Body of pancreas (tissue), 4 donors: ENCODE measurements around the gene DNAJC13. TPM values are rescaled to one million over a fixed set of nuclear protein-coding genes. Genes with fewer than 3 reads are reported as not detected.
"Not testable (repeated sequence)": the region's sequence is repeated elsewhere in the genome, so short reads cannot be mapped to it uniquely, and the experiment has no call there.

ENCODE experiments used
- ATAC-seq: fragments of 150-250 bp; one replicate; pipeline ENCODE4 v1.9.1; 2016
- DNase-seq, 4 donors: peaks; one replicate each; pipeline ENCODE4 v3.0.0-alpha.2; 2019
- H3K27ac ChIP-seq, 4 donors: fragments of 200-600 bp; sonication (generic); 1 replicate in 3 of 4; 2 replicates in 1 of 4; pipeline versions ENCODE4 v1.5.1 to v1.6.1; 2016 to 2019; ENCODE audit warnings: mild to moderate bottlenecking in 1 of 4, mixed read lengths in 1 of 4, moderate library complexity in 1 of 4
- H3K27me3 ChIP-seq, 2 donors: fragments of 200-600 bp; sonication (generic); one replicate each; pipeline ENCODE4 v1.6.0; 2016; ENCODE audit warnings: mild to moderate bottlenecking in 1 of 2
- H3K36me3 ChIP-seq, 2 donors: fragments of 200-600 bp; sonication (generic); replicated peaks in 1 of 2; 2 replicates each; pipeline ENCODE4 v1.5.1; 2016; ENCODE audit warnings: low read depth in 2 of 2; ENCODE audit not compliant: insufficient read depth in 1 of 2
- H3K4me1 ChIP-seq: fragments of 200-600 bp; sonication (generic); one replicate; pipeline ENCODE4 v1.6.0; 2016
- H3K4me3 ChIP-seq, 2 donors: fragments of 200-600 bp; sonication (generic); 1 replicate in 1 of 2; 2 replicates in 1 of 2; pipeline ENCODE4 v1.5.1; 2016 to 2019
- H3K9me3 ChIP-seq, 3 donors: fragments of 200-600 bp; sonication (generic); 1 replicate in 2 of 3; 2 replicates in 1 of 3; pipeline ENCODE4 v1.5.1; 2016
- POLR2A ChIP-seq, 3 donors: fragments of 450-650 bp; IDR thresholded peaks; one replicate each; pipeline ENCODE4 v1.6.1; 2016; ENCODE audit warnings: antibody characterized with exemption in 3 of 3, mild to moderate bottlenecking in 2 of 3
- WGBS, 2 donors: methylation state at CpG; one replicate each; pipeline ENCODE4 v1.1.5; 2017; 5-methylcytosine and 5-hydroxymethylcytosine counted together
- intact Hi-C: fragments of 100-400 bp; cut with DNase I; formaldehyde crosslinking; loops from one replicate; pipeline ENCODE4 v1.15.1; 2023
- total RNA-seq, 2 donors: library from RNA; depleted of rRNA; stranded (reverse); fragments of >200 nt; gene quantifications; one replicate each; pipeline ENCODE4 v1.1.0, GENCODE V29; 2016
- TF ChIP-seq, protein P1 (sequence below), 7 experiments: fragments of 450-650 bp in 4 of 7; fragments of 200-600 bp in 3 of 7; sonication (generic) in 3 of 7; IDR thresholded peaks; one replicate each; pipeline ENCODE4 v1.5.1; 2016 to 2019; ENCODE audit warnings: antibody characterized with exemption in 7 of 7

The DNAJC13 gene
- total RNA-seq, 2 donors from 2014 or later, result 21.5 to 36.9 TPM

DNA sequence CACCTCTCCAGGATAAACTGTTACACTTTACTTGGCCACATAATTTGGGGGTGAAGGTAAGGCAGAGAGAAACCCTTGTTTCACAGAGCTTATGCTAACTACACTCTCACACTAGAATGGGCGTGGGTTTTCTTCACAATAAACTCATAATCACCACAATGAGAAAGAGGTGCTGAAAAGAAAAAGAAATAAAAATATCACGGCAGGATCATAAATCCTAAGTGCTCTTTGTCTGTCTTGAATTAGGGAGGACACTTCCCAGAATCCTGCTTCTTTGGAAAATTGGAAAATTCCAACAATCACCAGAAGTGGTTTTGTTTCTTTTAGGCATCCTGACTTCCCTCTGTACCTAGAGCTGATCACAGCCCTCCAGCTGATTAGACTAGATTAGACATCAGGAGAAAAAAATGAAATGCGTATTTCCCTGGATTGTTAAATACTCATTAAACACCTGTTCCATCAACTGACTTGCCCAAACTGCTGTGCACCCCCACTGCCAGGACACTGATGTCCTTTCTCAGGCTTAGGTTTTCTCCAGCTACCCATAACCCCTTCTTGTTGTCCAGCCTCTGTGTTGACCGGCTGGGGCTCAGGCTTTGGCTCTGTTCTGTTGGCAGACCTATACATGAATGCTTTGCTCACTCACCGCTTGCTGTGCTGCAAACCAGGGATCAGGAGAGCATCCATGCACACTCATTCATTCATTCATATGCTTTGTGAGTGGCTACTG is 138.2 kb downstream of the DNAJC13 start:
- H3K4me3 ChIP-seq, result no peak overlapping the region
- ATAC-seq, result peak; percentile 63
- H3K27me3 ChIP-seq, result no peaks in the 10 kb centered on the region
- intact Hi-C loops, result no loop called here
- no peaks in the 10 kb centered on the region for H3K36me3 ChIP-seq
- H3K4me1 ChIP-seq, result peaks cover 73% of the 10 kb centered on the region
- TF ChIP-seq, protein P1, sequence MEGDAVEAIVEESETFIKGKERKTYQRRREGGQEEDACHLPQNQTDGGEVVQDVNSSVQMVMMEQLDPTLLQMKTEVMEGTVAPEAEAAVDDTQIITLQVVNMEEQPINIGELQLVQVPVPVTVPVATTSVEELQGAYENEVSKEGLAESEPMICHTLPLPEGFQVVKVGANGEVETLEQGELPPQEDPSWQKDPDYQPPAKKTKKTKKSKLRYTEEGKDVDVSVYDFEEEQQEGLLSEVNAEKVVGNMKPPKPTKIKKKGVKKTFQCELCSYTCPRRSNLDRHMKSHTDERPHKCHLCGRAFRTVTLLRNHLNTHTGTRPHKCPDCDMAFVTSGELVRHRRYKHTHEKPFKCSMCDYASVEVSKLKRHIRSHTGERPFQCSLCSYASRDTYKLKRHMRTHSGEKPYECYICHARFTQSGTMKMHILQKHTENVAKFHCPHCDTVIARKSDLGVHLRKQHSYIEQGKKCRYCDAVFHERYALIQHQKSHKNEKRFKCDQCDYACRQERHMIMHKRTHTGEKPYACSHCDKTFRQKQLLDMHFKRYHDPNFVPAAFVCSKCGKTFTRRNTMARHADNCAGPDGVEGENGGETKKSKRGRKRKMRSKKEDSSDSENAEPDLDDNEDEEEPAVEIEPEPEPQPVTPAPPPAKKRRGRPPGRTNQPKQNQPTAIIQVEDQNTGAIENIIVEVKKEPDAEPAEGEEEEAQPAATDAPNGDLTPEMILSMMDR (IDR thresholded peaks at IDR 0.05), result no peak
- no peak for TF ChIP-seq POLR2A (IDR thresholded peaks at IDR 0.05)
- H3K27ac ChIP-seq, result peak overlapping the region; percentile 58 to 74 (median 72)
- H3K9me3 ChIP-seq, result no peaks in the 10 kb centered on the region
- WGBS, 2 donors, result 44 to 48% methylated on average over 5 of the region's 5 CpGs
- peak; percentile 38 to 59 (median 42) for DNase-seq

DNA sequence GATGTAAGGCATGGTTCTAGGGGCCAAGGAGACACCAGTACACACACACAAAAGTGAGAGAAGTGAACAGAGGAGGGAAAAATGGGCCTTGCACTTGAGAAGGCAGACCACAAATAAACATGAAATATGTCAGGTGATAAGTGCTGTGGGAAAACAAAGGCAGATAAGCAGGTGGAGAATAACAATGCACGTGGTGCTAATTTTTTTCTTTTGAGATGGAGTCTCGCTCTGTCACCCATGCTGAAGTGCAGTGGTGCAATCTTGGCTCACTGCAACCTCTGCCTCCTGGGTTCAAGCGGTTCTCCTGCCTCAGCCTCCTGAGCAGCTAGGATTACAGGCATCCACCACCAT is 138.7 kb downstream of the DNAJC13 start:
- H3K4me3 ChIP-seq, H3K36me3 ChIP-seq, intact Hi-C loops, H3K9me3 ChIP-seq, H3K27me3 ChIP-seq: not testable (repeated sequence)
- 35 to 43% methylated on average over 3 of the region's 3 CpGs for WGBS, 2 donors
- peak; percentile 72 for ATAC-seq
- DNase-seq, result peak in 2 of 4 donors; percentile 35 to 43
- H3K27ac ChIP-seq, result peak overlapping the region; percentile 58 to 74 (median 72)
- peaks cover 67% of the 10 kb centered on the region for H3K4me1 ChIP-seq

DNA sequence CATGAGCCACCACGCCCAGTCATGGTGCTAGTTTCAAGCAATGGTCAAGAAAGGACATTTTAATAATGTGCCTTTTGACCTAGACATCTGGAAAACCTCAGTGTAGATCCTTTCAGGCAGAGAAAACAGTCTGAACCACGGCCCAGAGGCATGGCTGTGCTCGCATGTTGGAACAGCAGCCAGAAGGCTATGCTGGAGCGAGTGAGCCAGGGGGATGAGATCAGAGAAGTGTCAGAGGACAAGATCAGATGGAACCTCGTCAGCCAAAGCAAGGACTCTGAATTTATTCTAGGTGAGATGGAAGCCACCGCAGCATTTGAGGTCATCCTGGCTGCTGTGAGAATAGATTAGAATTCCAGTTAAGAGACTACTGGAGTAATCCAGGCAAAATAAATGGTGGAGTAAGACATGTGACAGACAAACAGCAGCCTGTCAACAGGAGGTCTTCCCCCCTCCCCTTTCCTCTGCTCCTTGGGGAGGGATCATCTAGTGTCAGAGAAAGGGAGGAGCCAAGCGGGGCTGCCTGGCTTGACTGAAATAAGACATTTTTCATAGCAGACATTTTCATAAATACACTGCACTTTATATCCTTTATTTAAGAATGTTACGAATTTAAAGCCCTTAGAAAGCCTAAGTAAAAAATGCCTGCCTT is 139.3 kb downstream of the DNAJC13 start:
- DNase-seq (peak in 2 of 4 donors; percentile 22 to 44), ATAC-seq (no peak)
- Histone ChIP-seq H3K9me3 (no peaks in the 10 kb centered on the region), H3K4me1 (peaks cover 61% of the 10 kb centered on the region), H3K27me3 (no peaks in the 10 kb centered on the region), H3K4me3 (no peak overlapping the region), H3K27ac (peak overlapping the region; percentile 58 to 74 (median 72)), H3K36me3 (no peaks in the 10 kb centered on the region)
- no peak for TF ChIP-seq POLR2A (IDR thresholded peaks at IDR 0.05)
- TF ChIP-seq, protein P1 (IDR thresholded peaks at IDR 0.05), result no peak
- 89% methylated on average over 8 of the region's 8 CpGs for WGBS, 2 donors
- intact Hi-C loops, result no loop called here

DNA sequence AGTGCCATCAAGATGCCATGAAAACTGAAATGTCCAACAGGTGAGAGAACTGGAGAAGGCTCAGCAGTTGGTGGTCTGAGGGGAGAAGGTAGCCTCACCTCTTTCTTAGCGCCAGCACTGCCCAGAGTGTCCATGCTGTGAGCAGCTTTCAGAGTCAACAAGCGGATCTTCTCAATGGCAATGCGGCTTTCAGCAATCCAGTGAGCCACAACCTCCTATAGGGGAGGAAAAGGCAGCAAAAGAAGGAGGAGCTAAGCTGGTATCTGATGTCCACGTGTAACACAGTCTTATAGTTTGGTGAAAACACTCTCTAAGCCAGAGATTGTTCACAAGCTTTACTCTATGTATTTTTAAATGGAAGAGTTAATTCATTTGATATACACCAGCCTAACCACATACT is 143.7 kb downstream of the DNAJC13 start:
- Histone ChIP-seq H3K27me3 (no peaks in the 10 kb centered on the region), H3K36me3 (no peaks in the 10 kb centered on the region), H3K4me3 (no peak overlapping the region), H3K9me3 (no peaks in the 10 kb centered on the region), H3K27ac (no peak overlapping the region), H3K4me1 (peaks cover 18% of the 10 kb centered on the region)
- no peak for TF ChIP-seq POLR2A (IDR thresholded peaks at IDR 0.05)
- TF ChIP-seq, protein P1 (IDR thresholded peaks at IDR 0.05), result no peak
- no peak for DNase-seq
- WGBS, 2 donors, result 75 to 83% methylated on average over 4 of the region's 4 CpGs
- no peak for ATAC-seq
- intact Hi-C loops, result no loop called here

DNA sequence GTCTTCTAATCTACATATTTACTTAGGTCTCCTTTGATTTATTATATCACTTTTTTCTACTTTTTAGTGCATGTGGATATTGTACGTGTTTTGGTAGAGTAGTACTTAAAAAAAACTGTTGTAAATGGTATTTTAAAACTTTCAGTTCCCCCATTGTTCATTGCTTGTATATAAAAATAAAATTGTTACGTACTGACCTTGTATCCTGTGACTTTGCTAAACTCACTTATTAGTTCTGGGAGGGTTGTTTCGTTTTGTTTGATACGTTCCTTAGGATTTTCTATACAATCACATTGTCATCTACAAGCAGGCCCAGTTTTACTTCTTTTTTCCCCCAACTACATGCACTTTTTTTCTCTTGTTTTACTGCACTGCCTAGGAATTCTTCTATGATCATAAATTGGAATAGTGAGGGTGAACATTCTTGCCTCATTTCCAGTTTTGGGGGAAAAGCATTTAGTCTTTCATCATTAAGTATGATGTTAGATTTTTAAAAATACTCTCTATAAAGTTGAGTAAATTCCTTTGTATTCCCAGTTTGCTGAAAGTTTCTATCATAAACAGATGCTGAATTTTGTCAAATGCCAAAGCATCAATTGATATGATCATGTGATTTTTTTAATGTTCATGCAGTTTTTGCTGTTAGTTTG is 146.2 kb downstream of the DNAJC13 start:
- intact Hi-C loops, result no loop called here
- 85 to 89% methylated on average over 4 of the region's 4 CpGs for WGBS, 2 donors
- no peak overlapping the region for H3K27ac ChIP-seq
- no peak for DNase-seq
- no peaks in the 10 kb centered on the region for H3K9me3 ChIP-seq
- H3K4me1 ChIP-seq, result no peaks in the 10 kb centered on the region
- no peak for ATAC-seq
- no peaks in the 10 kb centered on the region for H3K27me3 ChIP-seq
- H3K4me3 ChIP-seq, result no peak overlapping the region
- H3K36me3 ChIP-seq, result no peaks in the 10 kb centered on the region
- no peak for TF ChIP-seq POLR2A (IDR thresholded peaks at IDR 0.05)
- TF ChIP-seq, protein P1 (IDR thresholded peaks at IDR 0.05), result no peak
